Activated CD4-positive, alpha-beta T cell treated with anti-CD3 and anti-CD28 coated beads, Interleukin-2, Interleukin-6, amounts not matched to agents 100 ng/mL and 50 ng/mL, durations not matched to agents 16 hours and 8 hours (primary cell): ENCODE data around the gene FAM216B.
"Not testable (repeated sequence)": the region's sequence is repeated elsewhere in the genome, so short reads cannot be mapped to it uniquely, and the experiment has no call there.

Source experiments
- DNase-seq: peaks from one replicate; pipeline ENCODE4 v3.0.0-alpha.2; 2020

FAM216B gene

DNA sequence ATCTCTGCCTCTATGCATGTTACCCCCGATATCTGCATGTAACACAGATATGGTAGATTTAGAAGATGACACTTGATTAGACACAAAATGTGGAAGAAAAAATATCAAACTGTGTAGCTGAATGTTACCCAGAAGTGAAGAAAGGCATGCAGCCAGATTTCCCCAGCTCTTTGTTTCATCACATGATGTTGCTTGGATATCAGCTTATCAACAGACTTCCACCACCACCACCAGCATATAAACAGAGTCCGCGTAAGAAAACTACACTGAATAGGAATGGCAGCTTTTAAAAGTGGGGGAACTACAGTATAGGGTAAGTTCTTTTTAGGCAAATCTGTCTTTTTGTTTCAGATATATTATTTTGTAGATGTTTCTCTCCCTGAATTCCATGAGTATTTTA is at the start of gene FAM216B:
Gene FAM216B, plus strand, starts transcription at position 233 of the 400 bp plus-strand sequence. CDS start 2,484 bp downstream, outside the sequence.
- no peak for DNase-seq

DNA sequence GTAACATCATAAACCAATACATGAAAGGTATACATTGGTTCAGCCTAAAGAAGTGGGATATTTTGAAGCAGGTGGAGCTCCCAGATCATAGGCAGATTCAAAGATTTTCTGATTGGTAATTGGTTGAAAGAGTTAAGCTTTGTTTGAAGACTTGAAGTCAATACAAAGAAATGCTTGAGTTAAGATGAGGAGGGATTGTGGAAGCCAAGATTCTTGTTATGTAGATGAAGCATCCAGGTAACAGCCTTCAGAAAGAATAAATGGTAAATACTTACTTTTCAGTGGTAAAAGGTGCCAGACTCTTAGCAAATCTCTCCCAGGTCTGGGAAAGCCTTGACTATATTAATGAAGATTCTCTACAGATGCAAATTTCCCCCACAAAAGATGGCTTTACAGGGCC is 49.3 kb upstream of the FAM216B start:
- no peak for DNase-seq

DNA sequence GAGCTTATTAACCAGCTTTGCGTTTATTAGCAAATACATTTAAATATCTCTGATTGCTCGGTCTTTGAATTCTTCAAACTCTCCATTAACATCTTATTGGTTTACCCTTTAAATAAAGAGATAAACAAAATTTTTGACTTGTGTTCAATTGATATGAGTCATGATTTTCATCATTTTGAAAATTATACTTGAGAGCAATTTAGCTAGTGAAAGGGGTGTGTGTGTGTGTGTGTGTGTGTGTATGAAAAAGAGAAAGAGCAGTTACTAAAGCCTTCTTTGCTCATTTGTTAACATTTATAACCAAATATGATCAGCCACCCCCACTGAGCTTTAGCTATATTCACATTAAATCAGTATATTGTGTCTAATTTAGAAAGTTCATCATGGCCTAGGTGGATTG is 48.3 kb upstream of the FAM216B start:
- DNase-seq = no peak

DNA sequence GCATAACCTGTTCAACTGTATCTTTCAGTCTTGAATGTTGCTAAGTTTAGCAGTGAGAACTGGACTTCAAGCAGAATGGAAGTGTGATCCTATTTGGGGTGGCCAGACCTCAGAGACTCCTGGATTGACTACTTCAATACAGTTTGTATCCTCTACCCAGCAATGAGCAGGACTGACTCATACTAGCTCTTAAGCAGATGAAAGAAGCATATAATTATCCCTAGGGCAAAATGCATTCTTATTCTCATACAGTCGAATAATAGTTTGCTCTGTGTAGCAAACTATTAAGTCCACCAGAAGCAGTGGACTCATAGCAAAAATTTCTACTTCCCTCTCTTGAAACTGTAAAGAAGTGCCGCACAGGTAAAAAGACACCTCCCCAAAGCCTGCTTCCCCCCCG is 46.4 kb upstream of the FAM216B start:
- no peak for DNase-seq

DNA sequence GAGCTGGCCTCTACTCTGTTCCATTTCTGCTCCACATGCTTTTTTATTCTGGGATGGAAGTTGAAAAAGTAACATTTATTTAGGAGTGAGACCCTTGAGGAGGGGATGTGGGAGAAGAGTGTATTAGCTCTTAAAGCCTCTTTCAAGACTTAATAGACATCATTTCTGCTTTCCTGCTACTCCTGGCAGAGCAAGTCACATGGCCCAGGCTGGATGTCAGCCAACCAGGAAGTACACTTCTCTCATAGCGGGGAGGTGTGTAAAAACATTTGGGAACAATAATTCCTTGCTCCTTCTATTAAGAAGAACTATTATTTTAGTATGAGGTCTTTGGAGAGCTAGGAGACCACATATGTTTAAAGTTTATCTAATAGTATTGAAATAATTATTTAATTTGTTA is 40.6 kb upstream of the FAM216B start:
- DNase-seq = no peak

DNA sequence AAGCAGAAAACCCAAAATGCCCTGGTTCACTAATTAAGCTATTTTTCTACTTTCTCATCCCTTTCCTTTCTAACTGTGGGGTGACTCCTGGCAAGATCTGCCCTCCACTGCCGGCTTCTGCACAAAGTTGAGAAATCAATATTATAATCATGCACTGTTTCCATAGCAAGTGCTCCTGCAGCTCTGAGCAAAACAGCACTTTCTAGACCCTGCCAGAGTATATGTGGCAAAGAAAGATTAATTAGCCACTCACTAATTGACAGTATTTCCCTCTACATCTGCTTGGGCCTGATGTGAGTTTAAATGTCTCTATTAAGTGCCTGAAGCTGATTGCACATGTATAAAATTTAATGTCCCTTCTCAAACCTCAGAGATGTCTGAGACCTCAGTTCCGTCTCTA is 39.5 kb upstream of the FAM216B start:
- DNase-seq = no peak

DNA sequence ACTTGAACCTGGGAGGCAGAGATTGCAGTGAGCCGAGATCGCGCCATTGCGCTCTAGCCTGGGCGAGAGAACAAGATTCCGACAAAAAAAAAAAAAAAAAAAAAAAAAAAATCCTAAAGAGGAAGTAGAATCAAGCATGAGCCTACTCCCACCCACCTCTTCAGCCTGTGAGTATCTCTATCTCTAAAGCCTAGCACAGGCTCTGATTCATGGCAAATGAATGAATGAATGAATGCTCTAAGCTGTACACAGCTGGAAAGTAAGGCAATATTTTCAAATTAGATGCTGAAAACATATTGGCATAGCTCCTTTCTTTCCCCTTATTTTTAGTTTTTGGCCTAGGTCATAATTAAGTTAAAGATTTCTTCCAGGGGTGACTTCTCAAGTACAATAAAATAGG is 35.7 kb upstream of the FAM216B start:
- DNase-seq = no peak

DNA sequence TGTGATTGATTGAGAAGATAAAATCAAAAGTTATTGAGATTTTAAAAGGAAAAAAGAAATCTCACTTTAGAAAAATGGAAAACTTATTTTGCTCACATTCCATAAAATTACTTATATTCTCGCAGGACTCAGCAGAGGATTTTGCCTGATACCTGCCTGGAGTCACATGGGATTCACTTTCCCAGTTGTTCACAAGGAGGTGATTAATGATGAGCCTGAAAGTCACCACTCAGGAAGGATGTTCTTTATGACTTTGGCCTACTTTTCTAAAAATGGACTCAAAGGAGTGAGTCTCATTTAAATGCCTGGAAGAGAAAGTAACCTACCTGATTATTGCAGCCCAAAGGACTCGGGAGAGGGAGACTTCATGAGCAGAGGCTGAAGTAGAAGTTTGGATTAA is 34.5 kb upstream of the FAM216B start:
- no peak for DNase-seq

DNA sequence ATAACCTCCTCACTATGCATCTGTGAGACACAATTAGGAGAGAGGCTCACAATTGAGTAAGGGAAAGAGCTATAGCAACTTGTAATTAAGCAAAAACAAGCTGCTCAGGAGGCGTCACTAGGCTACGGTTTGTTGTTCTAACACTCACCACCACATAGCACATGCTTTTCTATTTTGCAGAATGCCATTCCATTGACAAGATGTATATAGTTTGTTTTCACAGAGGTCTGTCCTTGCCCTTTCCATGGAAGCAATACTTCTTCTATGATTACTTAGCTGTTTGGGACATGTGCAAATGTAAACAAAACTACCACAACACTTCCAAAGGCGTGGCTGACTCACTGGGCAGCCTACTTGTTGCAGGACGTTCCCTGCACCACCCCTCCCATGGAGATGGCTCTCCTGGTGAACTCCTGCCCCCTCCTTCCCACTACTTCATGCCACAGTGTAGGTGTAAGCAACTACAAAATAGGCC is 33.9 kb upstream of the FAM216B start:
- DNase-seq = no peak

DNA sequence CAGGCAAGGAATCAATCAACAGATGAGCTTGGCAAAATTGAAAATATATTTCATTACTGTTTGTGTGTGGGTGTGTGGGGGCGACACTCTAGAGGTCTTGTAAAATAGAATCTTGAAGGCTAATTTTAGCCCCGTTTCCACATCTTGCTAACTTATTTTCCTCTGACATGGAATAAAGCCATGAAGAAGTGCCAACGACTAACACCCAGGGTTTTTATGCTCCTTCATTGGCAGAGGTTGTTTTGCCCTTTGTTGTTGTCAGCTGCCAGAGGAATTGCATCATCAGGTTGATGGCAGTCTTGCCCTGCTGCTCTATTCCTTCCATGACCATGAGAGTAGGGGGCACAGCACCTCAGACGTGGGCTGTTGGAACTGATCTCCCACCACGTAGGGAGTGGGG is 30.6 kb upstream of the FAM216B start:
- DNase-seq = no peak

DNA sequence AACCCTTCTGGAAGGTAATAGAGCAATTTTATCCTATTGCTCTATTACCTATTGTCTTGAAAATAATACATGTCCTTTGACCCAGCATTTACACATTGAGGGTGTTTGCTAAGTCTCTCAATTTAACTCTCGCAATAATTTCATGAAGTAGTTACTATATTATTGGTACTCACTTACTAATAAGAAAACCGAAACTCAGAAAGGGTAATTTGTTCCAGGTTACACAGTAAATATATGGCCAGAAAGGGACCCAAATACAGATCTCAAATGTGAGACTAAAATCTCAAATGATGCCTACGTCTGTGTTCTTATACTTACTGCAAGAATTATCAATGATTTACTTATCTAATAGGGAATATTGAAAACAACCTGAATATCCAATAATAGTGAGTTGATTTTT is 29.7 kb upstream of the FAM216B start:
- peak; percentile 2 for DNase-seq

DNA sequence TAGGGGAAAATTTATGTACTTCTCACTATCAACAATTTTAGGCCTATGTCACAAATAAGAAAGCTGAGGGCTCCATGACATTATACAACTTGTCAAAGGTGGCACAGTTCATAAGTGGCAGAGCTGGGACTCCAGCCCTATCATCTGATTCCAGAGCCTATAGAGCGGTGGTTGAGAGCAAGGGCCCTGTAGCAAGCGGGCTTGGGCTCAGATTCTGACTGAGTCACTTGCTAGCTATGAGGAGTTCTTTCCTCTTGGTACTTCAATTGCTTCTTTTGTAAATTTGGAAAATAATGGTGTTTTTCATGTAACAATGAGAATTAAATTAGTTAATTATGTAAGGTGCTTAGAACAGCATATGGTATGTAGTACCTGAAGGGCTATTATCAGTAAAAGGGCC is 28.7 kb upstream of the FAM216B start:
- no peak for DNase-seq

DNA sequence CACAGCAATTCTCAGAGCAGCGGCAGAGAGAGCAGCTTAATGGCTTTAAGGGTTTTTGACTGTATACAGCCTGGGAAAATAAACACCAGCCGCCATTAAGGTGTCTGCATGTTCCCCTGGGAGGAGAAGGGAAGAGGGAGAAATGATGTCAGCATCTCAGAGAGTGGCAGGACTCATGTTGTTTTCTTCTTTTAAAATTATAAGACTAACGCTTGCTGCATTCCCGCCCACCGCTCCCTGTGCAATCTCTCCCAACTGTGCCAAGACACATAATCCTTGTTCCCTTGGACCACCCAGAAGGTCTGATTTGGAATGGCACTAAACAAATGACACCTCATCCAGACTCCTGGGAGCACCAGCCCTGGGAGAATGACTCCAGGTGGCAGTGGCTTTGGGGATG is 27.7 kb upstream of the FAM216B start:
- DNase-seq = no peak

DNA sequence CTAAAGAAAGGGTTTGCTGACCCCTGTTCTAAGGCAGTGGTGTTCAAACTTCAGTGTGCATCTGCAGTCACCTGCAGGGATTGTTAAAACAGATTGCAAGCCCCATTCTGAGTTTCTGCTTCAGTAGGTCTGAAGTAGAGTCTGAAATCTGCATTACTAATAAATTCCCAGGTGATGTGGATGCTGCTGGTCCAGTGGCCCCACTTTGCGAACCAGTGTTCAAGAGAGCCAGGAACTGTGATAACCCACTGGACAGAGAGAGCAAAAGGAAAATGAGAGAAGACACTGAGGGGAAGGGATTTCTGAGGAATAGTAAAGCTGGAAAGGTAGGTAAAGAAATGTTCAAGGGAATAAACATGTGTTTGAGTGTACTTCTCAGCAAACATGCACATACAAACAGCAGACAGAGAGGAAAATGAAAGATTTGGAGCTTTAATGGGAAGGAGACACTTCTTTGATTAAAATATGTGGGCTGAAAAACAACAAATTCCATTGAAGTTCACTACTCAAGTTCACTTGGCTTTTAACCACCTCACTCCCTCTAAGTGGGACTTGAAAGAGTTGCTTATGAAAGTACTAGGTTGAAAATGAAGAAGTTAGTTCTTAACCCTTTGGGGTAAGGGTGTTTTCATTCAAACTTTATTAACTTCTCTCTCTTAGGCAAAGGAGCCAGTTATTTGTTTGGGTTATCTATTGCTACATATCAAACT is 26.4 kb upstream of the FAM216B start:
- no peak for DNase-seq

DNA sequence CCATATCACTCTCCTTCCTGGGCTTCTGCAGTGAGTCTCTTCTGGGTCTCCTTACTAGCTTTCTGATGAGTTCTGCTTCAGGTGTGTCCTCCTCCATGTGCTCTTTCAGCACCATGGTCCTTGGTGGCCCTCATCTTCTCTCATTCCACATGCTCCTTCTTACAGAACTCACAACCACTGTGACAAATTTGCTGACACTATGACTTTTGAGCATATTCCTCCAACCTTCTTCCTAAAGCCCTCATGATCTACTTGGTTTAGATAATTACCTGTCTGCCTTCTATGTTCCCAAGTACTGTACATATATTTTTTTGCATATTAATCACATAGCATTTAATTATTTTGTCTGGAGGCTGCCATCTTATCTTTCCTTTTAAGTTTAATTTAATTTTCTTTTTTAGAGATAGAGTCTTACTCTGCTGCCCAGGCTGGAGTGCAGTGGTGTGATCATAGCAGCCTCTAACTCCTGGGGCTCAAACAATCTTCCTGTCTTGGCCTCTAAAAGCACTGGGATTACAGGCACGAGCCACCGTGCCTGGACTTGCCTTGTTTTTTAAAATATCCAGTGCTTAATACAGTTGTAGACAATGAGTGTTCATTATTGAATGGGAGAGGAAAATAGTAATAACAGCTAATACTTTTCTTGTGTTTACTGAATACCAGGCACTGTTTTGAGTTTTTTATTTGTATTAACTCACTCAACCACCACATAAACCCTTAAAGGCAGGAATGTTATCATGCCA is 23.5 kb upstream of the FAM216B start:
- no peak for DNase-seq

DNA sequence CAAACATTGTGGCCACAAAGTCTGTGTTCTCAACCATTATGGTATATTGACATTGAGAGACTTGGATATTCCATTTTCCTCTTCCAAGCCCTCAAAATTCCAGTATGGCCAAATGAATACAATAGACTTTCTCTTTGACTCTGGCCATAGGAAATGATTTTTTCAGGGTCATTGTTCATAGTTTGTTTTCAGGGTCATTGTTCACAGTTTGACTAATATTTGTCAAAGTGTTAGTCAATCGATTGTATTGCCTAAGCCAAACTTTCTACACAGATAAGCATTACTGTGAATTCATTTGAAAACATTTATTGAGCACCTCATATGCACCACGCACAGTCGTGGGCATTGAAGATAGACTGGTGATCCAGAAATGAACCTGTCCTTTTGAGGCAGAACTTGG is 22.9 kb upstream of the FAM216B start:
- no peak for DNase-seq

DNA sequence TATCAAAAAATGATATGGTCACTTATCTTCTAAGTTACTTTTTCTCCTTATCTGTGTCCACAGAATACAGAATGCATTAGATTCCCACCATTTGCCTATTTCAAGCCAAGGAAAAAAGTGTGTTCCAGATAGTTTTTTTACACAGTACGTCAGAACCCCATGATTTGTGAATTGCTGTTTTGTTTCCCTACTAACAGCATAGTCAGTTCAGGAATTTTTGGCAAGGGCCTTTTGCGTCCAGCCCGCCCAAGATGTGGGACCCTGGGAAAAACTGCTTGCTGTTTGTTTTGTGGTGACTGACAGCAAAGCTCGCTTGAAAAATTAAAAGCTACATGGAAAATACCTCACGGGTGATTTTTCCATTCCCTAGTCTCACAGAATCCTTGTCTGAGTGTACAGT is 20.4 kb upstream of the FAM216B start:
- DNase-seq = no peak

DNA sequence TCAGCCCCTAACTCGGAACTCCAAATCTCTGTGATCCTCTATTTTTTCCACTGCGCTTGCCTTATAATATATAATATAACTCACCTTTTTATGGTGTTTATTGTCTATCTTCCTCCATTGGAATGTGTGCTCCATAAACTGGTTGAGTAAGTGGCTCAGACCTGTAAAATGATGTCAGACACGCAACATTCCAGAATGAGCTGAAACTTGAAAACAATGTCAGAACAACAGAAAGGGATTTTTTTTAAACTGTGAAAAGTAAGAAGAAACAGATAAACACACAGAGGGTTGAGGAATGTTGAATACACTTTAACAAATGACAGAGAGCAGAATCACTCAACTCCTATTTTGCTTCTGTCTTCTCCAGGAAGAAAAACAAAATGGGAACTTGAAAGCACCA is 19.1 kb upstream of the FAM216B start:
- DNase-seq = no peak

DNA sequence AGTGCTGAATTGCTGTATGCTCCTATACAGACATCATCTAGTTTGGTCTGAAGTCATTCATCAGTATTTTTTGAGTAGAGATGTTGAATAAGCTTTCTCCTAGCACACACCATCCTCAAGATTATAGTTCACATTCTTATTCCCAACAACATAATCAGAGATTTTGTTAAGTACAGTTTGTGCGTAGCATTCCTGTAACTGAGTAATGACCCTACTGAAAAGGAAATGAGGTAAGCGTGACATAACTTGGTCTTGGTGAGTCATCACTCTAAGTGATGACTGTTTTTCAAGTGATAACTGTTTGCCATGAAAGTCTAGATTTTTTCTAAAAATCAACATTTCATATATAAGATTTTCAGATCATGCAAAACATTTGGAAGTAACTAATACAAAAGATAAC is 18.5 kb upstream of the FAM216B start:
- peak; percentile 13 for DNase-seq

DNA sequence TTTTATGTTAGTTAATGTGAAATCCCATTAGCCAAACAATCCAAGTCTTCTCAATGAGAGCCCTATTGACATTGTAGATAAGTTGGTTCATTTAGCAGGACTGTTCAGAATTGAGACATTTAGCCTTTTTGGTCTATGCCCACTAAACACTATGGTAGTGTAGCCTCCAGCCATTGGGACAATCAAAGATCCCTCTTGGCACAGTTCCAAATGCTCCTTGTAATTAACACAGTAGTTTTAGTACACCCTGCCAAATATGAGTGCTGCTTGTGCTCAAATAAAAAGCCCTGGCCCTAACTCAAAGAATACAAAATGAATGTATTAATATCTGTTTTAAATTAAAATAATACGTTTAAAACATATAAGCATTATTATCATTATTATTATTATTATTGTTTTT is 15.4 kb upstream of the FAM216B start:
- DNase-seq = no peak

DNA sequence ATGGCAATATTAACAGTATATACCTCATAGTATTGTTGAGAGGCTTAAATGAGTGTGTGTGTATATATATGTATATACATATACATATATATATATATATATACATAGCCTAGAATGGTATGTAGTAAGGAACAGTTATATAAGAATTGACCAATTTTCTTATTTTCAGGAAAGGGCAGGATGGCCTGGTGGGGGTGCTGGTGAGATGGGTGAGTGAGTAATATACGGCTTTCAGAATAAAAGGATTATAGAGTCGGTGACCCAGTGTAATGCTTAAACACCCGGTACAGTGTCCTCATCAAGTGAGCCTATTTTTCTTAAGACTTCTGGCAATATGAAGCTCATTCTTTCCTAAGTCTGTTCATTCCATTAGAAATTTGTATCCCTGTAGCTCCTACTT is 11.7 kb upstream of the FAM216B start:
- no peak for DNase-seq

DNA sequence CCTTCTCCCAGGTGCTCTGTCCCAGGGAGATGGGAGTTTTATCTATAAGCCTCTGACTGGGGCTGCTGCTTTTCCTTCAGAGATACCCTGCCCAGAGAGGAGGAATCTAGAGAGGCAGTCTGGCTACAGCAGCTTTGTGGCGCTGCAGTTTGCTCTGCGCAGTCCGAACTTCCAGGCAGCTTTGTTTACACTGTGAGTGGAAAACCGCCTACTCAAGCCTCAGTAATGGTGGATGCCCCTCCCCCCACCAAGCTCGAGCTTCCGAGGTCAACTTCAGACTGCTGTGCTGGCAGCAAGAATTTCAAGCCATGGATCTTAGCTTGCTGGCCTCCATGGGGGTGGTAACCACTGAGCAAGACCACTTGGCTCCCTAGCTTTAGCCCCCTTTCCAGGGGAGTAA is 4.8 kb upstream of the FAM216B start:
- not testable (repeated sequence) for DNase-seq

DNA sequence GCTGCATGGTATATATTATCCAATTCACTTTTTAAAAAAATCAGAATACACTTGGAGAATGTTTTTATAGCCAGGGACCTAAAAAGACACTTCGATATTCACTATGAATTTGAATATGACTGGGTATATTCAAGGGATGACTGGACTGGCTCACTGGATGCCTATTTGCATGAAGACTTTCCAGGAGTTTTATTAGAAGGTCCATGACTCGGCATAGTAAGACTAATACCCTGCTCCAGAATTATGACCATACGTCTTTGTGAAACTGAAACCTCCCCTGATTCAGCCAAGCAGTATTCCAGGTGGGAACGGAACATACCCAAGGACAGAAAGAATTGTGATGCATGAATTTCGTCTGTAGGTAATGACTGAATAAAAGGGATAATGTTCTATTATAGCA is 3.9 kb upstream of the FAM216B start:
- DNase-seq = no peak

DNA sequence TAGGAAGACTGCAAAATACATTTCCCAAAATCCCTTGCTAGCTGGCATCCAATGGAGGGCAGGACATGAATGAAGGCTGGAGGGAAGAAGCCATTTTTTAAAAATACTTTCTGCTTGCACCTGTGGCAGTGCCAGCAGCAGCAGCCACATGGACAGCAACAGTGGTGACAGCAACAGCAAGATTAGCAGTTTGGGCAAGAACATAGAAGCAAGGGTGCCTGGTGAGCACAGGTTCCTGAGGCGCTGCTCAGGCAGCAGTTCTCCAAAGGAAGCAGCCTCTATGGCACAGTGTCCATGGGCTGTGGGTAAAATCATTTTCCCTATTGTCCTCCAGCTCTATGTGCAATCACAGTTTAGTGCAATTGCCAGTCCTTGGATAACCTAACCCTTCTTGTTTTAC is 1.3 kb upstream of the FAM216B start:
- DNase-seq = no peak

DNA sequence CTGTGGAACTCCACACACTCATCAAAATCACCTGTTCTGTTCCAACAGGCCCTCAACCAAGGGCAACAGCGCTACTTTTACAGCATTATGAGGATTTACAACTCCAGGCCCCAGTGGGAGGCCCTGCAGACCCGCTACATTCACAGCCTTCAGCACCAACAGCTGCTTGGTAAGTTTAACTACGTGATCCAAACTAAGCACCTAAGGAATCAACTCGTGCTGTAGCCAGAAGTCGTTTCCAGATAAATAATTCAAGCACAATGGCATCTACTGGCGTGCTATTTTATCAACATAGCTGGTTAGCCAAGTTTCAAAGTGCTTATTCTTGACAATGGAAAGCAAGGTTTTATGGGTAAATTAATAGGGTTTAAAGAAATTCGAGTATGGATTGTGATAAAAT is 5.3 kb downstream of the FAM216B start:
- DNase-seq = no peak
